Right lobe of liver (tissue), 6 donors: ENCODE measurements around the gene UVSSA. TPM values are rescaled to one million over a fixed set of nuclear protein-coding genes. Genes with fewer than 3 reads are reported as not detected.
"Not testable (repeated sequence)": the region's sequence is repeated elsewhere in the genome, so short reads cannot be mapped to it uniquely, and the experiment has no call there.

Experiments
- ATAC-seq, 4 donors: fragments of 200-7000 bp; cut with Tn5 transposase; one replicate each; pipeline ENCODE4 v1.9.1; 2020; ENCODE audit warnings: mild to moderate bottlenecking in 4 of 4, moderate library complexity in 4 of 4
- DNase-seq, 3 donors: peaks; one replicate each; pipeline ENCODE4 v3.0.0-alpha.2; 2020
- H3K27ac ChIP-seq, 3 donors: fragments of 200-600 bp; one replicate each; pipeline ENCODE4 v1.8.0; 2022
- H3K27me3 ChIP-seq, 2 donors: fragments of 200-600 bp; one replicate each; pipeline ENCODE4 v1.8.0; 2022
- H3K36me3 ChIP-seq, 4 donors: fragments of 200-600 bp; sonication (generic) in 1 of 4; one replicate each; pipeline versions ENCODE4 v1.5.1 to v1.8.0; 2017 to 2022; ENCODE audit warnings: control low read depth in 1 of 4
- H3K4me1 ChIP-seq, 4 donors: fragments of 200-600 bp; sonication (generic) in 1 of 4; one replicate each; pipeline versions ENCODE4 v1.5.1 to v1.8.0; 2017 to 2022; ENCODE audit warnings: control low read depth in 1 of 4
- H3K4me3 ChIP-seq, 3 donors: fragments of 200-600 bp; one replicate each; pipeline ENCODE4 v1.8.0; 2022
- H3K9me3 ChIP-seq, 4 donors: fragments of 200-600 bp; sonication (generic) in 1 of 4; one replicate each; pipeline versions ENCODE4 v1.5.1 to v1.8.0; 2017 to 2022; ENCODE audit warnings: control low read depth in 1 of 4
- POLR2A ChIP-seq: fragments of 450-650 bp; IDR thresholded peaks from one replicate; pipeline ENCODE4 v1.6.1; 2017; ENCODE audit warnings: antibody characterized with exemption, mild to moderate bottlenecking
- WGBS: methylation state at CpG from one replicate; pipeline ENCODE4 v1.1.6; 2018; ENCODE audit warnings: low coverage, low lambda C conversion rate; ENCODE audit not compliant: insufficient coverage; ENCODE audit errors: missing lambda C conversion rate; 5-methylcytosine and 5-hydroxymethylcytosine counted together
- intact Hi-C, 2 donors: fragments of 100-400 bp; cut with DNase I; formaldehyde crosslinking; loops; one replicate each; pipeline versions ENCODE4 v1.11.2 to v1.14.1; 2022
- total RNA-seq, 6 experiments: library from RNA; depleted of rRNA in 2 of 6; stranded (reverse); fragments of >200 nt in 2 of 6; fragmentation: NEBNext Ultra II Directional in 3 of 6; extraction: Animal tissue kit (Norgen Biotek cat#: 25700) in 3 of 6; gene quantifications; one replicate each; pipeline versions ENCODE4 v1.1.0 to v1.2.4, GENCODE V29; 2016 to 2023
- TF ChIP-seq, protein P1 (sequence below), 4 donors: fragments of 200-600 bp in 3 of 4; fragments of 450-650 bp in 1 of 4; IDR thresholded peaks; one replicate each; pipeline versions ENCODE4 v1.5.1 to v1.8.0; 2016 to 2022; ENCODE audit warnings: antibody characterized with exemption in 4 of 4, mild to moderate bottlenecking in 2 of 4
- donor health status: DM: no; HTN: yes; CAD: no.
- donor health status: DM: no; HTN: no; CAD: no.
- donor health status: DM: no; HTN: no; CAD: no.
- donor health status: DM: no; HTN: yes; CAD: no.
- donor health status: DM: no; HTN: yes; CAD: no.

Gene UVSSA
- total RNA-seq, 6 experiments from 2014 or later, result 9.1 to 14.5 (median 11.3) TPM

DNA sequence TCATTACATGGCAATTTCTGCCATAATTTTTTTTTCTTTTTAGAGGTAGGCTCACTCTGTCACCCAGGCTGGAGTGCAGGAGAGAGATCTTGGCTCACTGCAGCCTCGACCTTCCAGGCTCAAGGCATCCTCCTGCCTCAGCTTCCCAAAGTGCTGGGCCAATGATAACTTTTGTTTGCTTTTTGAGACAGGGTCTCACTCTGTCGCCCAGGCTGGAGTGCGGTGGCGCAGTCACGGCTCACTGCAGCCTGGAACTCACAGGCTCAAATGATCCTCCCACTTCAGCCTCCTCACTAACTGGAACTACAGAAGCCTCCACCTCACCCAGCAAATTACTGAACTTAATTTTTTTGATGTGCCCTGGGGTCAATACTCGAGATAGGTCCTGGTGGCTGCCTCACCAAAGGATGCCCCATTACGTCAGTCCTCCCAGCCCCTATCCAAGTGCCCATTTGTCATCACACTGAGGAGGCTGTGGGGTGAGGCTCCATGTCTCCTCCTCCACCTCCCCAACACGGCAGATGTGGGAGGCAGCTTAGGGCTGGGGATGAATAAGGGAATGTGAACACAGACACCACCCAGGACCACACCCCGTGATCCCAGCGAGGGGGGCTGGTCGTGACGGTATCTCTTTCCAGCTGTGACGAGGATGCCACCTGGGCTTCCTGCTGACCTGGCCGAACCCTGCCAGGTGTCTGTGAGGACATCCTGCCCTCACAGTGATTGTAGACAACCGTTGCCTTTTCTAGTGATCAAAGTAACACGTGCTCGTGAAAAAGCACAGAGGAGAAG, 71.7 kb downstream of the UVSSA start:
- intact Hi-C loops, result no loop called here
- 47% methylated on average over 11 of the region's 17 CpGs for WGBS
- Histone ChIP-seq H3K27me3 (peaks cover 0 to under 1% of the 10 kb centered on the region in 2 donors), H3K36me3 (no peaks in the 10 kb centered on the region), H3K9me3 (no peaks in the 10 kb centered on the region), H3K27ac (no peak overlapping the region), H3K4me1 (no peaks in the 10 kb centered on the region), H3K4me3 (no peak overlapping the region)
- TF ChIP-seq, protein P1, sequence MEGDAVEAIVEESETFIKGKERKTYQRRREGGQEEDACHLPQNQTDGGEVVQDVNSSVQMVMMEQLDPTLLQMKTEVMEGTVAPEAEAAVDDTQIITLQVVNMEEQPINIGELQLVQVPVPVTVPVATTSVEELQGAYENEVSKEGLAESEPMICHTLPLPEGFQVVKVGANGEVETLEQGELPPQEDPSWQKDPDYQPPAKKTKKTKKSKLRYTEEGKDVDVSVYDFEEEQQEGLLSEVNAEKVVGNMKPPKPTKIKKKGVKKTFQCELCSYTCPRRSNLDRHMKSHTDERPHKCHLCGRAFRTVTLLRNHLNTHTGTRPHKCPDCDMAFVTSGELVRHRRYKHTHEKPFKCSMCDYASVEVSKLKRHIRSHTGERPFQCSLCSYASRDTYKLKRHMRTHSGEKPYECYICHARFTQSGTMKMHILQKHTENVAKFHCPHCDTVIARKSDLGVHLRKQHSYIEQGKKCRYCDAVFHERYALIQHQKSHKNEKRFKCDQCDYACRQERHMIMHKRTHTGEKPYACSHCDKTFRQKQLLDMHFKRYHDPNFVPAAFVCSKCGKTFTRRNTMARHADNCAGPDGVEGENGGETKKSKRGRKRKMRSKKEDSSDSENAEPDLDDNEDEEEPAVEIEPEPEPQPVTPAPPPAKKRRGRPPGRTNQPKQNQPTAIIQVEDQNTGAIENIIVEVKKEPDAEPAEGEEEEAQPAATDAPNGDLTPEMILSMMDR (IDR thresholded peaks at IDR 0.05), result no peak
- TF ChIP-seq POLR2A, result no peak
- peak in 1 of 3 donors; percentile 27 for DNase-seq
- no peak for ATAC-seq

DNA sequence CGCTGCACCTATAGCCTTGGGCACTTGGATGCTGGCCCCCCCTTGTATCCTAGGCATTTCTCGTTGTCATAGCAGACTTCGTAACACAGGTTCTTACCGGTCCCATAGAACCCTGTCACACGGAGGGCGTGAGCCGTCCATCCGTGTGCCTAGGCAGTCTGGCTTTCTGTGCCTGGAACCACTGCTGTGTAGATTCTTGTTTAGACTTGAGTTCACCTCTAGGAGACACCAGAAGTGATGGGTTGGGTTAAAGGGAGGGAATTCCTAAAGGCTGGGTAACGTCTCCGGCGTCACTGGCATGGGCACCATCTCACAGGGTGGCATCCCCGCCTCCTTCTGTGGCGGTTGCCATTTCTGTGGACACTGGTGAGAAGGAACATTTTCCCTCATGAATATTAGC, 72.7 kb downstream of the UVSSA start:
- ATAC-seq (no peak), DNase-seq (peak in 1 of 3 donors; percentile 12)
- no peak overlapping the region for H3K27ac ChIP-seq
- H3K36me3 ChIP-seq, result no peaks in the 10 kb centered on the region
- intact Hi-C loops, result no loop called here
- no peaks in the 10 kb centered on the region for H3K27me3 ChIP-seq
- 79% methylated on average over 6 of the region's 13 CpGs for WGBS
- no peaks in the 10 kb centered on the region for H3K4me1 ChIP-seq
- H3K9me3 ChIP-seq, result no peaks in the 10 kb centered on the region
- H3K4me3 ChIP-seq, result no peak overlapping the region
- no peak for TF ChIP-seq POLR2A
- TF ChIP-seq, protein P1 (IDR thresholded peaks at IDR 0.05), result no peak

DNA sequence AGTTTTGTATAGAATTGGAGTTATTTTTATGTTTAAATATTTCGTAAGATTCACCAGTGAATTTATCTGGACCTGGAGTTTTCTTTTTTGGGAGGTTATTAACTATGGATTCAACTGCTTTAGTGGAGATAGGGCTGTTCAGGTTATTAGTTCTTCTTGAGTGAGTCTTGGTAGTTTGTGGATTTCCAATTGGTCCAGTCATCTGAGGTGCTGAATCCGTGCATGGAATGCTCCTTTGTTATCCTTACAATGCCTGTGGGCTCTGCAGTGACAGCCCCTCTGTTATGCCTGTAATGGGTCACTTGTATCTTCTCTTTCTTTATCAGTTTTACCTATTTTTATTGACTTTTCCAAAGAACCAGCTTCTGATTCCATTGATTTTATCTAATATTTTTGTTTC, 74.6 kb downstream of the UVSSA start:
- intact Hi-C loops, result no loop called here
- H3K27me3 ChIP-seq, result no peaks in the 10 kb centered on the region
- H3K9me3 ChIP-seq, result no peaks in the 10 kb centered on the region
- no peaks in the 10 kb centered on the region for H3K36me3 ChIP-seq
- ATAC-seq (no peak), DNase-seq (no peak)
- H3K4me3 ChIP-seq, result no peak overlapping the region
- H3K4me1 ChIP-seq, result no peaks in the 10 kb centered on the region
- no peak for TF ChIP-seq POLR2A
- TF ChIP-seq, protein P1 (IDR thresholded peaks at IDR 0.05), result no peak
- WGBS, result 14% methylated on average over 2 of the region's 2 CpGs
- H3K27ac ChIP-seq, result no peak overlapping the region

DNA sequence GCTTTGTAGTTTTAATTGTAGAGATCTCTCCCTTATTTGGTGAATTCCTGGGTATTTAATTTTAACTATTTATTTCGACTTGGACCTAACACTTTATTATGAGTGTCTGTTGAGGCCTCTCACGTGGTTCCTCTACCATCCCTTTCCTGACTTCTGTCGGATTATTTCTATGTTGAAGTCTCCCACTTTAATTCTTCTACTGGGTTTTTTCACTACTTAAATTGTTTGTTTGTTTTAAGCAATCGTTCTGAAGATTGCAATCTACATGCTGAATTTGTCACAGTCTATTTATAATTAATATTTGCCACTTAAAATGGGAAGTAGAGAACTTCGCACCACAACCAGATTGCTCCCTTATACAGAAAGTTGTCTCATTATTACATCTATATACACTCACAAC, 80.0 kb downstream of the UVSSA start:
- 51% methylated on average over 5 of the region's 5 CpGs for WGBS
- no peaks in the 10 kb centered on the region for H3K27me3 ChIP-seq
- intact Hi-C loops, result no loop called here

DNA sequence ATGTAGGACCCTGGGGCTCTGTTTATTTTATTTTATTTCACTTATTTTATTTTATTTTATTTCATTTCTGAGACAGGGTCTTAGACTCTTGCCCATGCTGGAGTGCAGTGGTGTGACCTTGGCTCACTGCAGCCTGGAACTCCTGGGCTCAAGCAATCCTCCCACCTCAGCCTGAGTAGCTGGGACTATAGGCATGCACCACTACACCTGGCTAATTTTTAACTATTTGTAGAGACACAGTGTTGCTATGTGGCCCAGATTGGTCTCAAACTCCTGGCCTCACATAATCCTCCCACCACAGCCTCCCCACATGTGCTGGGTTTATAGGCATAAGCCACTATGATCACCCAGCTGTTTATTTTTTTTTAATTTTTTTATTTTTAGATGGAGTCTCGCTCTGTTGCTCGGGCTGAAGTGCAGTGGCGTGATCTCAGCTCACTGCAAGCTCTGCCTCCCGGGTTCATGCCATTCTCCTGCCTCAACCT, 96.7 kb downstream of the UVSSA start:
- DNase-seq, intact Hi-C loops, H3K4me1 ChIP-seq, ATAC-seq, H3K9me3 ChIP-seq, H3K27me3 ChIP-seq, H3K27ac ChIP-seq, H3K4me3 ChIP-seq, H3K36me3 ChIP-seq: not testable (repeated sequence)
- 43% methylated on average over 4 of the region's 4 CpGs for WGBS

More for the DNA sequence above, 80.0 kb downstream of the UVSSA start:
- Histone ChIP-seq H3K9me3 (no peaks in the 10 kb centered on the region), H3K27ac (no peak overlapping the region), H3K36me3 (no peaks in the 10 kb centered on the region), H3K4me3 (no peak overlapping the region), H3K4me1 (no peaks in the 10 kb centered on the region)
- DNase-seq (no peak), ATAC-seq (no peak)
- no peak for TF ChIP-seq POLR2A
- TF ChIP-seq, protein P1 (IDR thresholded peaks at IDR 0.05), result no peak
